Urinary bladder (tissue), 4 donors: ENCODE data around the gene TGOLN2. TPM values are rescaled to one million over a fixed set of nuclear protein-coding genes. Genes with fewer than 3 reads are reported as not detected.
A peak's percentile ranks its signal among the peaks of the same experiment; 100 is the strongest.

ENCODE experiments used
- DNase-seq: peaks from one replicate; pipeline ENCODE4 v3.0.0-alpha.2; 2015; ENCODE audit errors: extremely low spot score
- H3K27ac ChIP-seq: one replicate; pipeline ENCODE4 v1.5.1; 2013; ENCODE audit warnings: low read depth, mild to moderate bottlenecking, moderate library complexity
- H3K36me3 ChIP-seq: one replicate; pipeline ENCODE4 v1.6.1; 2013; ENCODE audit warnings: mild to moderate bottlenecking, moderate library complexity; ENCODE audit not compliant: insufficient read depth
- H3K4me1 ChIP-seq: one replicate; pipeline ENCODE4 v1.6.1; 2013; ENCODE audit warnings: mild to moderate bottlenecking, moderate library complexity; ENCODE audit not compliant: insufficient read depth
- H3K4me3 ChIP-seq: one replicate; pipeline ENCODE4 v1.5.1; 2013; ENCODE audit warnings: low read depth, low read length
- WGBS: extraction: QIAGEN DNeasy Blood & Tissue Kit; methylation state at CpG from one replicate; pipeline ENCODE4 v1.1.7; 2013; 5-methylcytosine and 5-hydroxymethylcytosine counted together
- polyA plus RNA-seq: library from polyadenylated mRNA; stranded (reverse); fragments of 200-250 nt; gene quantifications from one replicate; pipeline ENCODE4 v1.2.3, GENCODE V29; 2013
- small RNA-seq: library from RNA; depleted of rRNA; stranded (forward); fragments of <200 nt; gene quantifications from one replicate; pipeline ENCODE3, GENCODE V24; 2014
- total RNA-seq: library from RNA; depleted of rRNA; stranded (reverse); fragments of >200 nt; gene quantifications from one replicate; pipeline ENCODE4 v1.2.3, GENCODE V29; 2014
- donor health status: healthy with polysubstance abuse.
- donor health status: healthy.

Gene TGOLN2
- total and polyA plus RNA-seq, 2 donors: 58.7 to 81.0 TPM

DNA sequence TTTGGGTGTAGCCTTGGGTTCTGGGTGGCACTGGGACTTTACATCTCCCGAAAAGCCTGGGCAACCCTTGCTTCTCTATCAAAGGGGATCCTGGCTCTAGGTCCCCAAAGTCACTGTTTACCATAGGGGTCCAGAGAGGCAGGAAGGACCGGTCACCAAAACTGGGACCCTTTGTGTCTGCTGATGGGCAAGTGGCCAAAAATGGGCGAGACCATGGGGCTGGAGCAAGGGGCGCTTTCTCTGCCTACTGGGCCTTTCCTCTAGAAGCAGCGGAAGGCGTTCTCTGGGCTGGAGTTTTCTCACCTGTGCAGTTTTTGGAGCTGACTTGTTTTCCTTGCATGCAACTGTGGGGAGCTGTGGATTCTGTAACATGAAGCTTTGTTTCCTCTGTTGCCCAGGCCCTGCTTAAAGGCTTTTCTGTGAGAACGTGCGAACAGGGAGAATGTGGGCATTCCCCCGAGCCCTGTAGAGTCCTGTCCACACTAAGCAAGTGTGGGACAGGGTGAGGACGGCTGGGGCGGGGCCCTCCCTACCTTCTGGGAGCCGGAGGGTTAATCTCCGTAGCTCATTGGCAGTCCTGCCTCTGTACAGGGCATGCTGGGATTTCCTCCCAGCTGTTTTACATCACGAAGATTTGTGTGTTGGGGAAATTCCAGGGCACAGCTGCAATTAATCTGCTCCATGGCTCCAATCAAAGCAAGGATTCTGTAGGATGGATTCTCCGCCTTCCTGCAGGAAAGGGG, 50.2 kb downstream of the TGOLN2 start:
- peak; percentile 83 for DNase-seq
- Histone ChIP-seq H3K4me3 (no peak overlapping the region), H3K4me1 (no peaks in the 10 kb centered on the region), H3K36me3 (no peaks in the 10 kb centered on the region), H3K27ac (no peak overlapping the region)
- 19% methylated on average over 15 of the region's 15 CpGs for WGBS

DNA sequence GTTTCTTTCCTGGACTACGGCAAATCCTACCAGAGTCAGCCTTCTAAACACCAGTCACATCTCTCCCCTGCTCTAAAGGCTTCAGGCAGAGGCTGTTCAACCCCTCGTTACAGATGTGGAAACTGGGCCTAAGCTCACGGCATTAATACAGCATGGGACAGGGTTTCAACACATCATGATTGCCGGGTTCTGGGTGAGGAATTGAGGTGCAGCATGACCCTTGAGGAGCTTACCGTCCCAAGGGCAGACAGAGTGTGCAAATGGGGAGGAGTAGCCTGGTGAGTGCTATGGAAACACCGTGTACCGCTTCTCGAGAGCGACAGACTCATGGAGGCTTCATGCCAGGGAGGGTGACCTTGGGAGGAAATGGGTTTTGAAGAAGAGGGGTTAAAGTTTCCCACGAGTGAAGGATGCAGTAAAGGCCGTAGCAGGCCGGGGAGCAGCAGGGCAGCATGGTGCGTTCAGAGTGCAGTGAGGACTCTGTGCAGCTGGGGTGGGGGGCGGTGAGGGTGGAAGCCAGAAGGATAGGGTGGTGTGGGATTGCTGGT, 51.1 kb downstream of the TGOLN2 start:
- no peak overlapping the region for H3K4me3 ChIP-seq
- peak overlapping the region; percentile 3 for H3K27ac ChIP-seq
- no peak for DNase-seq
- H3K36me3 ChIP-seq: no peaks in the 10 kb centered on the region
- no peaks in the 10 kb centered on the region for H3K4me1 ChIP-seq
- 62% methylated on average over 14 of the region's 14 CpGs for WGBS

DNA sequence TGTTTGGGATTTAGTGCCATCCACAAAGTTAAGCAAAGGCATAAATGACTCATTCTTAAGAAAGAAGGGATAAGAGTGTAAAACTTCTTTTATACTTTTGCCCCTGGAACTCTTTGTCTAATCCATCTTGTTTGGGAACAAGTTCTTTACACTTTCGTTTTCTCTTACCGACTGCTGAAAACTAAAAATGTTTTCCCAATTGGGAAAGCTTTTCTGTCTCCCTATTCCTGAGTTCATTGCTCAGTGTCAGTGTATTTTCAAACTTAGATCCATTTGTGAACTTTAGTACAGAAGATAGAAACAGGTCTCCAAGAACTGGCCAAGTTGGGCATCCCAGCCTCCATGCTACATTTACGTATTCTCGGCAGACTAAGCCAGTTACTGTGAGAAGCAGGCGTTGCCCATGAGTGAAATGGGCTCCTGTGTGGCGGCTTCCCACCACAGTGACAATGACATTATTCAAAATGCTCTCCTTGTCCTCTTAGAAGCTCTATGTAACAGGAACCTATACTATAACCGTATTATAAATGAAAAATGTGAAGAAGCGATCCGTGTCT, 51.7 kb downstream of the TGOLN2 start:
- Histone ChIP-seq H3K4me3 (no peak overlapping the region), H3K36me3 (no peaks in the 10 kb centered on the region), H3K27ac (no peak overlapping the region), H3K4me1 (no peaks in the 10 kb centered on the region)
- 70% methylated on average over 9 of the region's 9 CpGs for WGBS
- DNase-seq: no peak

DNA sequence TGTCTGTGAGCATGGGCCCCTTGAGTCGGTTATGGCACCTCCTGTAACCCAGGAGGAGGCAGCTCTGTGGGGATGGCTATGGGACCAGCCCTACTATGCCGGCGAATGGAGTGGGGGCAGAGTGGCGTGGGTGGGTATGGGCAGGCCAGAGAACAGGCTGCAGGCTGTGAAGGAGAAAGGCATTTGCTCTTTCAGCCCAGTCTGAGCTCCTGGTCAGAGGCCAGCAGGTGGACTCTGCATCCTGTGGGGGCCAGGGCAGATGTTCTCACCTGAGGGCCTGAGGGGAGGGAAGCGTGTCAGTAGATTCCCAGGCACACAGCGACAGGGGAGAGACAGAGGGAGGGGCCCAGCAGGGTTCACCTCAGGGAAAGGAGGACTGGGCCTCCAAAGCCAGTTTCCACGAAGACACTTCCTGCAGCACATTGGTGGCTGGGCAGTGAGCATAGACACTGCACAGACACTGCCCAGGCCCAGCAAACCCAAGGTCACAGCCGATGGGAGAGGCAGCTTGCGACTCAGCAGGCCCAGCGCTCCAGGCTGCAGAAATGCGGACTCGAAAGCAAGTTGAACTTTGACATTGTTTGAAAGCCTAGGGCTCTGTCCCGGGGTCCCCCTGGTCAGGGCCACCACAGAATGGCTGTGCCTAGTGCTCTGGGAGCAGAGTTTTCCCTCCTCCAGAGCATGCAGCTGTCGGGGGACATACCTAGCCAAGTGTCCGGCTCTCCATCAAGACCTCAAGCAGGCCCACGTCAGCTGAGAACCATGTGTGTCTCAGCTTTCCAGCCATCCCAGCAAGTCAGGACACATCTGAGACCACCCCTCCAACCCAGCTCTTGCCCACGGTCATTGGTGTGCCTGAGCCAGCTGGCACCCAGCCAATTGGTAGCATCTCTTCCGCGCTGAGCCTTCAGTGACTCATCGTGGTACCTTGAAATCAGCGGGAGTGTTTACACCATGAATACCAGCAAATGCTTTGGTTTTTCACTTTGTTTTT, 53.8 kb downstream of the TGOLN2 start:
- Histone ChIP-seq H3K4me1 (no peaks in the 10 kb centered on the region), H3K36me3 (no peaks in the 10 kb centered on the region), H3K4me3 (no peak overlapping the region), H3K27ac (no peak overlapping the region)
- 54% methylated on average over 21 of the region's 21 CpGs for WGBS
- DNase-seq: peak; percentile 64

DNA sequence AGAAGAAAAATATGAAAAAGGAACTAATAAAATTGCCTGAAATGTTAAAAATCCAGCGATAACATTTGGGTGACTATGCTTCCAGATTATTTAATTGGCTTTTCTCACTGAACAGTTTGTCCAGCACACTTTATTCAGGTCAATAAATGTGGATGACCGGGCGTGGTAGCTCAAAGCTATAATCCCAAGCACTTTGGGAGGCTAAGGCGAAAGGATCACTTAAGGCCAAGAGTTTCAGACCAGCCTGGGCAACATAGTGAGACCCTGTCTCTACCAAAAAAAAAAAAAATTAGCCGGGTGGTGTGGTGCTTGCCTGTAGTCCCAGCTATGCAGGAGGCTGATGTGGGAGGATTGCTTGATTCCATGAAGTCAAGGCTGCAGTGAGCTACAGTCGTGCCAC, 55.4 kb downstream of the TGOLN2 start:
- 68% methylated on average over 6 of the region's 6 CpGs for WGBS
- no peak for DNase-seq
- H3K36me3 ChIP-seq: no peaks in the 10 kb centered on the region
- no peaks in the 10 kb centered on the region for H3K4me1 ChIP-seq
- no peak overlapping the region for H3K4me3 ChIP-seq
- no peak overlapping the region for H3K27ac ChIP-seq

DNA sequence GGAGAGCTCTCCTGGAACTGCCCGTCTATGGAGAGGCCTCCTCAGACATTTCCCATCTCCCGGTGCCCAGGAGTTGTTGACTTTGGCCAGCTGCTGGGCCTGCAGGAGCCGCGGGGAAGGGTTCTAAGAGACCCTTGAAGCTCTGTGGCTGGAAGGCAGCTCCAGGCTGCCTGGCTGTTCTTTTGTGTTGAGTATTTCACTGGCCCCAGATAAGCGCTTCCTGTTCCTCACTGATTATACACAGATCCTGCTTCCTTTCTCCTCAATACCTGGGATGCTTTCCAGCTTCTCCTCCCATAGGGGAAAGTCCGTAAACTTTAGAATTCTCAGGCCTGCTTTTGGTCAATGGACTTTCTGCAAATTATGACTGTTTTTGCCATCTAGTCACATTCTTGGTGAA, 57.8 kb downstream of the TGOLN2 start:
- H3K4me1 ChIP-seq: no peaks in the 10 kb centered on the region
- DNase-seq: no peak
- WGBS: 37% methylated on average over 6 of the region's 6 CpGs
- no peaks in the 10 kb centered on the region for H3K36me3 ChIP-seq
- H3K27ac ChIP-seq: no peak overlapping the region
- no peak overlapping the region for H3K4me3 ChIP-seq

Small RNAs within 50 kb of the gene (small RNA-seq; reads per million reads assigned to genes)
- not detected for gene AC062037.1
- gene RF00019: not detected
- gene RN7SL113P: not detected

Other genes with a start within 250 kb of the TGOLN2 start
- 9.2 TPM for gene TCF7L1, start 194.6 kb downstream of the TGOLN2 start, total RNA-seq
- gene TCF7L1, start 194.6 kb downstream of the TGOLN2 start, polyA plus RNA-seq: 20.9 TPM
- 22.5 TPM for gene RETSAT, start 26.5 kb upstream of the TGOLN2 start, total RNA-seq
- gene RETSAT, start 26.5 kb upstream of the TGOLN2 start, polyA plus RNA-seq: 34.4 TPM
- gene ELMOD3, start 26.8 kb upstream of the TGOLN2 start, total RNA-seq: 19.4 TPM
- 21.0 TPM for gene ELMOD3, start 26.8 kb upstream of the TGOLN2 start, polyA plus RNA-seq
- gene CAPG, start 82.4 kb upstream of the TGOLN2 start, total RNA-seq: 89.3 TPM
- 76.0 TPM for gene CAPG, start 82.4 kb upstream of the TGOLN2 start, polyA plus RNA-seq
- not detected for gene SH2D6, start 90.7 kb upstream of the TGOLN2 start, total RNA-seq
- gene SH2D6, start 90.7 kb upstream of the TGOLN2 start, polyA plus RNA-seq: 0.37 TPM
- 94.8 TPM for gene MAT2A, start 211.2 kb upstream of the TGOLN2 start, total RNA-seq
- gene MAT2A, start 211.2 kb upstream of the TGOLN2 start, polyA plus RNA-seq: 242 TPM
- gene GGCX, start 233.5 kb upstream of the TGOLN2 start, total RNA-seq: 42.3 TPM
- gene GGCX, start 233.5 kb upstream of the TGOLN2 start, polyA plus RNA-seq: 26.4 TPM
- 14.8 TPM for gene VAMP8, start 249.6 kb upstream of the TGOLN2 start, total RNA-seq
- 89.9 TPM for gene VAMP8, start 249.6 kb upstream of the TGOLN2 start, polyA plus RNA-seq